HepG2 (cell line): ENCODE measurements around the gene RAB1B. TPM values are rescaled to one million over a fixed set of nuclear protein-coding genes. Genes with fewer than 3 reads are reported as not detected.

ENCODE experiments used
- ATRX ChIP-seq: sonication (generic); formaldehyde crosslinking; IDR thresholded peaks from 2 replicates; pipeline ENCODE4 v1.4.0; 2020; ENCODE audit warnings: missing genetic modification reagents, borderline replicate concordance
- BCL3 ChIP-seq: sonication (generic); formaldehyde crosslinking; IDR thresholded peaks from 2 replicates; pipeline ENCODE4 v1.5.1; 2020; ENCODE audit warnings: mild to moderate bottlenecking, missing genetic modification reagents, moderate library complexity
- ESRRA ChIP-seq: sonication (generic); formaldehyde crosslinking; IDR thresholded peaks from 2 replicates; pipeline ENCODE4 v1.5.1; 2020; ENCODE audit warnings: mild to moderate bottlenecking, low read depth, missing genetic modification reagents
- NBN ChIP-seq: fragments of 450-650 bp; conservative IDR thresholded peaks from 2 replicates; pipeline ENCODE4 v1.6.1; 2017
- TEAD3 ChIP-seq: optimal IDR thresholded peaks from 2 replicates; pipeline ENCODE3; 2016; ENCODE audit warnings: borderline replicate concordance
- ZBTB21 ChIP-seq: sonication (generic); formaldehyde crosslinking; IDR thresholded peaks from 2 replicates; pipeline ENCODE4 v1.4.0; 2020; ENCODE audit warnings: missing genetic modification reagents
- ZKSCAN5 ChIP-seq: sonication (generic); formaldehyde crosslinking; IDR thresholded peaks from 2 replicates; pipeline ENCODE4 v1.5.1; 2020; ENCODE audit warnings: mild to moderate bottlenecking, missing genetic modification reagents
- ZNF160 ChIP-seq: sonication (generic); formaldehyde crosslinking; IDR thresholded peaks from 2 replicates; pipeline ENCODE4 v1.8.0; 2022; ENCODE audit warnings: mild to moderate bottlenecking, inconsistent platforms, missing genetic modification reagents
- ZNF3 ChIP-seq: IDR thresholded peaks from 2 replicates; pipeline ENCODE4 v1.7.0; 2017; ENCODE audit warnings: inconsistent platforms
- ZNF326 ChIP-seq: sonication (generic); formaldehyde crosslinking; IDR thresholded peaks from 2 replicates; pipeline ENCODE4 v1.4.0; 2020; ENCODE audit warnings: missing genetic modification reagents, borderline replicate concordance
- ZNF362 ChIP-seq: sonication (generic); formaldehyde crosslinking; IDR thresholded peaks from 2 replicates; pipeline ENCODE4 v1.4.0; 2020; ENCODE audit warnings: missing genetic modification reagents, mild to moderate bottlenecking, borderline replicate concordance
- ZNF383 ChIP-seq: sonication (generic); formaldehyde crosslinking; IDR thresholded peaks from 2 replicates; pipeline ENCODE4 v1.4.0; 2020; ENCODE audit warnings: missing genetic modification reagents, mild to moderate bottlenecking, borderline replicate concordance
- ZNF547 ChIP-seq: sonication (generic); formaldehyde crosslinking; IDR thresholded peaks from 2 replicates; pipeline ENCODE4 v1.5.1; 2020; ENCODE audit warnings: mild to moderate bottlenecking, missing genetic modification reagents
- ZNF75D ChIP-seq: sonication (generic); formaldehyde crosslinking; IDR thresholded peaks from 2 replicates; pipeline ENCODE4 v1.8.1; 2023; ENCODE audit warnings: missing genetic modification reagents, mild to moderate bottlenecking, borderline replicate concordance
- polyA plus RNA-seq, 8 experiments: library from polyadenylated mRNA; depleted of rRNA in 3 of 8; stranded (reverse) in 7 of 8; unstranded in 1 of 8; fragments of >200 nt; fragmentation: Illumina TruSeq in 4 of 8; extraction: Trizol in 4 of 8; gene quantifications; 2 replicates each; pipeline versions ENCODE4 v1.2.1 to v1.2.3, GENCODE V29; 2011 to 2016; ENCODE audit warnings: low read depth in 4 of 8, missing spikeins in 1 of 8, mixed read lengths in 1 of 8; ENCODE audit not compliant: insufficient read depth in 1 of 8
- total RNA-seq, 5 experiments: library from RNA; depleted of rRNA; stranded (reverse); fragments of >200 nt; fragmentation: Illumina TruSeq; extraction: Trizol; gene quantifications; 2 replicates each; pipeline ENCODE4 v1.2.3, GENCODE V29; 2016; ENCODE audit warnings: low read depth in 1 of 5

RAB1B gene
- total and polyA plus RNA-seq, 2 of the 13 experiments (the other 11 are each of a cell fraction or from before 2014, with no cell fraction given): 77.9 to 87.9 TPM

- TF ChIP-seq ZNF3 (CRISPR knock-in tag) (no peak), BCL3 (CRISPR knock-in tag) (no peak), ZKSCAN5 (no peak), ZNF326 (CRISPR knock-in tag) (no peak), ZNF383 (CRISPR knock-in tag) (no peak), ESRRA (CRISPR knock-in tag) (no peak), ZNF160 (CRISPR knock-in tag) (no peak), TEAD3 (CRISPR knock-in tag) (no peak), ZNF547 (CRISPR knock-in tag) (no peak), NBN (no peak), ATRX (CRISPR knock-in tag) (no peak), ZNF75D (CRISPR knock-in tag) (no peak), ZBTB21 (no peak), ZNF362 (CRISPR knock-in tag) (no peak)
- TF ChIP-seq, all 625 proteins: peak for 14
Measured at GRCh38 chr11:66280428-66280827, 12.0 kb downstream of the RAB1B start (continued).
